K562 treated with DMSO at 1 percent for 48 hours (cell line): Measurements from ENCODE around the gene GNAS. TPM values are rescaled to one million over a fixed set of nuclear protein-coding genes. Genes with fewer than 3 reads are reported as not detected.

ENCODE experiments used
- total RNA-seq: library from RNA; unstranded; fragments of 300-600 nt; gene quantifications from 2 replicates; pipeline ENCODE4 v1.2.3, GENCODE V29; 2022; ENCODE audit warnings: low replicate concordance; ENCODE audit errors: extremely low read depth

Gene GNAS
- 466 and 817 TPM in 2 replicates for total RNA-seq

DNA sequence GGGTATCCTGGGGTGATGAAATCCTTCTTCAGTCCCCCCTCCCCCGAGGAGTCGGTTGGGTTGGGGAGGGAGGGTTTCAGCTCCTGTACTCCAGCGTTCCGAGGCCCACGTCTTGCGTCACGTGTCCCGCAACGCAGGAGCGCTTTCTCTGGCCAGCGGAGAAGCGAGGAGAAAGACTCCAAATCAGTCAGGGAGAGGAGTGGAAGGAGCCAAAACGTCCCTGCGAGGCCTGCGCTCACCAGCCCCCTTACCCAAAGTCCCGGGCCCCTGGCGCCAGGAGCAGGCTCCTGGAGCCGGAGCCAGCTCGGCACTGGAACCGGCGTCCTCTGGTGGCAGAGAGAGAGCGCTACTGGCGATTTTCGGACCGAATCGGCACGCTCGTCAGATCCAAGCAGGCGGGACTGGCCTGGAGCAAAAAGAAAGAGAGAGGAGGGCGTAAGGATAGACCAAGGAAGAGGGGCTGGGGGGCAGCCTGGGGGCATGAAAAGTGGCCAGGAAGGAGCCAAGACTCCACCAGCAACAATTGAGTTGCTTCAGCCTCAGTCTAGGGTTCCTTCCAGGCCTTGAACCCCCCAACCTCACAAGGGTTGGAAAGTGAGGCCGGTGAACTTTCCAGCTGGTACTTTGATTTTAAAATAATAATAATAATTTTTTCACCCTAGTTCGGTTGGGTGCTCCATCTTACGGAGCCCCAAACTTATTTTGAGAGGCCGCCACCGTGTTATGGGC lies at the start of gene GNAS:
Gene GNAS (plus strand): TSS at position 174 of the 729 bp plus-strand sequence.

GRCh38 chr20:58850693-58851174 lies 1.8 kb upstream of the GNAS start, which contains the start of gene GNAS-AS1:
Gene GNAS-AS1, minus strand, starts transcription at chr20:58850902.

Other genes starting within 250 kb of the GNAS start
- not detected in 2 replicates for gene STX16, start 201.4 kb upstream of the GNAS start, total RNA-seq
- gene NPEPL1, start 159.9 kb upstream of the GNAS start, total RNA-seq, result not detected in 2 replicates
- gene GNAS-AS1, start 1.8 kb upstream of the GNAS start, total RNA-seq, result not detected in 2 replicates
- gene NELFCD, start 128.5 kb downstream of the GNAS start, total RNA-seq, result not detected in 2 replicates
- not detected in 2 replicates for gene CTSZ, start 154.5 kb downstream of the GNAS start, total RNA-seq
- not detected in 2 replicates for gene TUBB1, start 166.7 kb downstream of the GNAS start, total RNA-seq
- gene ATP5F1E, start 179.6 kb downstream of the GNAS start, total RNA-seq, result not detected in 2 replicates
- not detected in 2 replicates for gene PRELID3B, start 190.1 kb downstream of the GNAS start, total RNA-seq